Fibroblast of pulmonary artery (primary cell): Measurements from ENCODE around the gene MVB12B.

Source experiments
- DNase-seq: peaks from one replicate; pipeline ENCODE4 v3.0.0-alpha.2; 2010; ENCODE audit warnings: low read depth
- H3K4me3 ChIP-seq: replicated peaks from 2 replicates; pipeline ENCODE4 v1.5.1; 2011; ENCODE audit warnings: low read depth, mild to moderate bottlenecking, control low read depth, low read length, moderate library complexity
- TF ChIP-seq, protein P1 (sequence below): IDR thresholded peaks from 2 replicates; pipeline ENCODE4 v1.5.1; 2011; ENCODE audit warnings: mild to moderate bottlenecking, control low read depth, low read length, inconsistent platforms; ENCODE audit errors: missing control alignments

The MVB12B gene

GRCh38 chr9:126329476-126330275, 3.0 kb downstream of the MVB12B start:
- H3K4me3 ChIP-seq: no peak overlapping the region
- no peak for DNase-seq
- TF ChIP-seq, protein P1, sequence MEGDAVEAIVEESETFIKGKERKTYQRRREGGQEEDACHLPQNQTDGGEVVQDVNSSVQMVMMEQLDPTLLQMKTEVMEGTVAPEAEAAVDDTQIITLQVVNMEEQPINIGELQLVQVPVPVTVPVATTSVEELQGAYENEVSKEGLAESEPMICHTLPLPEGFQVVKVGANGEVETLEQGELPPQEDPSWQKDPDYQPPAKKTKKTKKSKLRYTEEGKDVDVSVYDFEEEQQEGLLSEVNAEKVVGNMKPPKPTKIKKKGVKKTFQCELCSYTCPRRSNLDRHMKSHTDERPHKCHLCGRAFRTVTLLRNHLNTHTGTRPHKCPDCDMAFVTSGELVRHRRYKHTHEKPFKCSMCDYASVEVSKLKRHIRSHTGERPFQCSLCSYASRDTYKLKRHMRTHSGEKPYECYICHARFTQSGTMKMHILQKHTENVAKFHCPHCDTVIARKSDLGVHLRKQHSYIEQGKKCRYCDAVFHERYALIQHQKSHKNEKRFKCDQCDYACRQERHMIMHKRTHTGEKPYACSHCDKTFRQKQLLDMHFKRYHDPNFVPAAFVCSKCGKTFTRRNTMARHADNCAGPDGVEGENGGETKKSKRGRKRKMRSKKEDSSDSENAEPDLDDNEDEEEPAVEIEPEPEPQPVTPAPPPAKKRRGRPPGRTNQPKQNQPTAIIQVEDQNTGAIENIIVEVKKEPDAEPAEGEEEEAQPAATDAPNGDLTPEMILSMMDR: no peak

GRCh38 chr9:126330536-126330935, 3.9 kb downstream of the MVB12B start:
- DNase-seq: no peak
- TF ChIP-seq, protein P1: no peak
- H3K4me3 ChIP-seq: no peak overlapping the region

DNA sequence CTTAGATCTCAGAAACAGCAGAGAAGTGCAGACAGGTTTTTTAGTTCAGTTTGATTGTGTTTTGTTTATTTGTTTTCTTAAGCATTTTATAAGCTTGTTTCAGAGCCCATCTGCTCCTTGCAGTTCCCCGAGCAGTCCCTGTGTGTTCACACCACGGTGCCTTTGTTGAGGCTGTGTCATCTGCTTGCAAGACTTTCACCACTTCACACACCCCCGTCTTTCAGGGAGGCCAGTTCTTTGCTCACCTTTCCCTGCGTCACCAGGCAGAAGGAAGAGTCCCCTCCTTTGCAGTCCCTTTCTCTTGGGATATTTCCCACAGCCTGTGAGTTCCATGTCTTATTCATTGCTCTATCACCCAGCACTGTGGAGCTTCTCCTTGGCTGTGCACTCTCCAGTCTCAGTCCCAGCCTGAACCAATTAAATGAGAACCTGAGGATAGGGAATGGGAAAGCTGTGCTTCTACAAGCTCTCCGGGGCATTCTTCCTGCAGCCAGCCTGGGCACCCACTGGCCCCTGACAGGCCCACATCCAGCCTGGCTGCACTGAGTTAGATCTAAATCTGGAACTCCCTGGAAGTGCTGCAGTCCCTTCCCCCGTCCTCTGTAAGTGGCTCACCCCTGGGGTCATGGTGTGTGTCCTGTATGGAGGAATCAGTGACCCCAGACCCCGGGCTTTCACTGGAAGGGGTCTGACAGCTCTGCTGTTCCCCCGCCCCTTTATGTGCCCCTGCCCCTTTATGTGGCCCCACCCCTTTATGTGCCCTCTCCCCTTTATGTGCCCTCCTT, 5.5 kb downstream of the MVB12B start:
- TF ChIP-seq, protein P1: no peak
- no peak overlapping the region for H3K4me3 ChIP-seq
- no peak for DNase-seq

DNA sequence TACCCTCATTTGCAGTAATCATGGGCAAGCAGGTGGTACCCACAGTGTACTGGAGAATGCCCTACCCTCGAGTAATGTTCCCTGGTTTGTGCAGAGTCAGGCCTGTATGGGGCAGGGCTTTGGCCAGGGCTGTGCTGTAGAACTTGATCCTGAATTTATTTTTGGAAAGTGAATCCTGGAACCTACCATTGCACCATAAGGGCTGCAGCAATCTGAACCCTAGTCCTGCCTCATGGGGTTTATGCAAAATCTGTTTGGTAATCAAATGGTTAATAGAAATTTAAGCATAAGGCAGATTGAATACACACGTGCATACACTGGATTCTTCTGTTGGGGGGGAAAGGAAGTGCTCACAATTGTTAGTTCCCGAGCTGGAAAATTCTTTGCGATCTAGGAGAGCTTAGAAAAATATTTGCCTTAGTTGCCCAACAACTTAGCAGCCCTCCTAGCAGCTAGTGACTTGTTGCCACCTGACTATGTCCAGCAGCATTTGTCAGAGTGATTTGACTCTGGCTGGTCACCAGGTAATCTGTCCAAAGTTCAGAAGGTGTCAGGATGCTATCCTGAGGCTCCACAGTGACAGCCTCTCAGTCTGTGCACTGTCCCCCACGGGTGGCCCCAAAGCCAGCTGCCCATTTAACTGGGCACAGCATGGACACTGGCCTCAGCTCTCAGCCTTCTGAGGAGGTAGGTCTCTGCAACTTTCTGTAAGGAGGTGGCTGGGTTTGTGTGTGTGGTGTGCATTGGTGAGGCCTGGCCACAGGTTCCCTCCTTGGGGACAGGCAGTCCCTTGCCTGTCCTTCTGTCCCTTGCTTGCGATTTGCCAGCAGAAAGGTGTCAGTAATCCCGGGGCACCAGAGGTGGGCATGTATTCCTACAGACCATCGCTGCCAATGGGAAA, 8.3 kb downstream of the MVB12B start:
- DNase-seq: peak; percentile 48
- H3K4me3 ChIP-seq: no peak overlapping the region
- TF ChIP-seq, protein P1: no peak

DNA sequence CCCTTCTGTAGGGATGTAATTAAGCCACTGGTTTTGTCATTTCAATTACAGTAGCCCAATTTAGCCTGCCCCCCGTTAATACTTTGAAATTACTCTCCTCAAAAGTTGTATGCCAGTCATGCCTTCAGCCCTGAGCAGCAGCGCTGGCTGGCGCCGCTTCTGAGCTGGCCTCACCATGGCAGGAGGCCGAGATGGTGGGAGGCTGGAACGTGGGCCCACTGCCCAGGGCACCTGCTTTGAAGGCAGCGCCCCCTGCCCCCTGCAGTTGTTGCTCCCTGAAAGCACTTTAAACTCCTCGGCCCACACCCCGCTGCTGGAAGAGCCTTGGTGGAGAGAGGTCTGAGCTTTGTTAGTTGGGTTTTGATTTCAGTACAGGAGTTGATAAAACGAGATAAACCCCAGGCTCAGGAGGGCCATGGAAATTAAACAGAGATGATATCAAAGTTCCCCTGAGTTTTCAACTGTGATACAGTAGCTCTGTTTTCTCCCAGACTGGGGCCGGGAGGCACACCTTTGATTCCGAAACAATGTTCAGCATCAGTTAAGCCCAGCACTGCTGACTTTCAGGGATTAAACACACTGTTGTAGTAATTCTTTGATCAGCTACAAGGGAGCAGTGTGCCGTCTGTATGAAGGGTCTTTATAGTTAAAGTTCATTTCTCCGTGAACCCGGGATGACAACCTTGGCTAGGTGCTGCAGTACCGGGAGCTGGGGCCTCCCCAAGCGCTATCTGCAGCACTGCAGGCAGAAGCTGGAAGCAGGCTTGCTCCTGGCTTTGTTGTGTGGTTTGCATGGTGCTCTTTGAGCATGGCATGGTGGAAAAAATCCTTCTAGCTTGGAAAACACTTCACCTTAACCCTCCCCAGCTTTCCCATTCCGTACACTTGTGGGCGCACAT, 9.5 kb downstream of the MVB12B start:
- TF ChIP-seq, protein P1: no peak
- DNase-seq: no peak
- H3K4me3 ChIP-seq: no peak overlapping the region
